GM12872 (cell line): ENCODE data around the gene POLL.

Experiments
- CTCF ChIP-seq: IDR thresholded peaks from 3 replicates; pipeline ENCODE4 v1.5.1; 2011; ENCODE audit warnings: low read depth, mild to moderate bottlenecking, low read length, moderate library complexity; ENCODE audit not compliant: insufficient read depth

POLL gene

GRCh38 chr10:101569622-101570427 lies 18.2 kb downstream of the POLL start:
- peak; percentile 65 for TF ChIP-seq CTCF

- no peak for TF ChIP-seq CTCF
Observed at GRCh38 chr10:101569323-101569621, 18.8 kb downstream of the POLL start.

- no peak for TF ChIP-seq CTCF
Observed at GRCh38 chr10:101568054-101568745, 19.9 kb downstream of the POLL start.

GRCh38 chr10:101567165-101568006 lies 20.7 kb downstream of the POLL start:
- no peak for TF ChIP-seq CTCF

GRCh38 chr10:101566333-101567164 lies 21.5 kb downstream of the POLL start:
- TF ChIP-seq CTCF, result peak; percentile 2; the same call in 1 of the 3 replicates

- TF ChIP-seq CTCF, result no peak
Observed at GRCh38 chr10:101565936-101566332, 22.1 kb downstream of the POLL start.
